CMK (cell line): ENCODE measurements around the gene GNAI2.

Source experiments
- DNase-seq: peaks from one replicate; pipeline ENCODE4 v3.0.0-alpha.2; 2010; ENCODE audit warnings: low read depth

Gene GNAI2

GRCh38 chr3:50297896-50298725 is 62.1 kb downstream of the GNAI2 start:
- peak; percentile 66 for DNase-seq

GRCh38 chr3:50298836-50299637 is 63.0 kb downstream of the GNAI2 start, which contains the start of the genes HYAL3 and NAA80:
TSS of gene HYAL3 (minus strand) at chr3:50299405. CDS start at chr3:50295602, 3,803 bp downstream.
TSS of gene NAA80 (minus strand) at chr3:50299405. CDS start at chr3:50297463, 1,942 bp downstream.
- peak; percentile 99 for DNase-seq

- no peak for DNase-seq
These were observed 63.6 kb downstream of the GNAI2 start for GRCh38 chr3:50299638-50299928.

GRCh38 chr3:50299929-50300680 is 64.1 kb downstream of the GNAI2 start:
- no peak for DNase-seq

- DNase-seq: no peak
These were observed 64.8 kb downstream of the GNAI2 start for GRCh38 chr3:50300681-50301254.

GRCh38 chr3:50302095-50303012 is 66.3 kb downstream of the GNAI2 start:
- no peak for DNase-seq

GRCh38 chr3:50303013-50303815 is 67.2 kb downstream of the GNAI2 start, which contains the start of gene HYAL1:
TSS of gene HYAL1 (minus strand) at chr3:50303574. CDS start at chr3:50302956, 618 bp downstream.
- DNase-seq: no peak

- no peak for DNase-seq
These were observed 68.6 kb downstream of the GNAI2 start for GRCh38 chr3:50304601-50305000.
